GM18907 (cell line): ENCODE measurements around the gene ATIC.
A peak's percentile ranks its signal among the peaks of the same experiment; 100 is the strongest.
"Not testable (repeated sequence)": the region's sequence is repeated elsewhere in the genome, so short reads cannot be mapped to it uniquely, and the experiment has no call there.

Source experiments
- ATAC-seq: cut with Tn5 transposase; IDR thresholded peaks from one replicate; pipeline ENCODE4 v1.9.1; 2021; ENCODE audit warnings: mild to moderate bottlenecking, moderate library complexity; ENCODE audit not compliant: unreplicated experiment

ATIC gene

GRCh38 chr2:215360059-215360458 is 48.2 kb downstream of the ATIC start:
- not testable (repeated sequence) for ATAC-seq

DNA sequence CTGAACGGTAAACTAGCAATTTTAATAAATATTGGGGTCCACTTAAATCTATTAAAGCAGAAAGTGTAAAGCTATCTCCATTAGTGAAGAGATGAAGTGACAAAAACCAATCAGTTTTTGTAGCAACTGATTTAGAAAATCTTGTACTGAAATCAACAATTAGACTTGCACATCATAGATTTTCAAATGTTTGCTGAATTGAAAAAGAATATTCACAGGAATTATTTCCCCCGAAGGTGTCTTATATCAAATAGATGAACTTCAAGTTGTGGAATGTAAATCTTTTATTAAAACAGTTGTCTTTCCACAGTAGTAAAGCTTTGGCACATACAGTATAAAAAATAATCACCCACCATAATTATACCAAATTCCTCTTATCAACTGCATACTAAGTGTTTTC is 48.7 kb downstream of the ATIC start:
- no peak for ATAC-seq

DNA sequence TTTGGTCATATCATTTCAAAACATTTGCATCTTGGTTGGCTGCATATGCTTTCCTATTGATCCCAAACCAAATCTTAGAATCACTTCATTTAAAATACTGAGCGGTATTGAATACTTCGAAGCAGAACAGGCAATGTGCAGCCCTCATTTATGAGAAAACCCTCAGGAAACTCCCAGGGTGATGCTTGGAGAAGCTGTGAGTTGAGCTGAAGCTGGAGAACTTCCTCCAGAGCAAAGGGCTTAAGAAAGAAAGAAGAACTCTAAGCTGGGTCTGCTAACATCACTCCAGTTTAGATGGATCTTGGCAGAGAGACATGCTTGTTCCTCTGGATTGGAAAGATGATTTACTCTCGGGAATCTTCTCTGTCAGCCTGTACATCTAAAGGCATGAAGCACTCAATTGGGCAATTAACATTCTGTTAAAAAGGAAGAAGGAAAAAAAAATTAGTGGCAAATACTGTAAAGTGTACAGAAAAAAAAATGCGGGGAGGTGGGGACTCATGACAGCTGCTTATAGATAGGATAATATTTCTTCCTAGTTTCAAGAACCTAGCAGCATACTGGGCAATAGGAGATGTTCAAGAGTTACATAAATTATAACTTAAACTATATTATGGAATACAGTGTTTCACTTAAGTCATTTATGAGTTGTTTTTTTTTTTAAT is 49.5 kb downstream of the ATIC start:
- ATAC-seq, result no peak

DNA sequence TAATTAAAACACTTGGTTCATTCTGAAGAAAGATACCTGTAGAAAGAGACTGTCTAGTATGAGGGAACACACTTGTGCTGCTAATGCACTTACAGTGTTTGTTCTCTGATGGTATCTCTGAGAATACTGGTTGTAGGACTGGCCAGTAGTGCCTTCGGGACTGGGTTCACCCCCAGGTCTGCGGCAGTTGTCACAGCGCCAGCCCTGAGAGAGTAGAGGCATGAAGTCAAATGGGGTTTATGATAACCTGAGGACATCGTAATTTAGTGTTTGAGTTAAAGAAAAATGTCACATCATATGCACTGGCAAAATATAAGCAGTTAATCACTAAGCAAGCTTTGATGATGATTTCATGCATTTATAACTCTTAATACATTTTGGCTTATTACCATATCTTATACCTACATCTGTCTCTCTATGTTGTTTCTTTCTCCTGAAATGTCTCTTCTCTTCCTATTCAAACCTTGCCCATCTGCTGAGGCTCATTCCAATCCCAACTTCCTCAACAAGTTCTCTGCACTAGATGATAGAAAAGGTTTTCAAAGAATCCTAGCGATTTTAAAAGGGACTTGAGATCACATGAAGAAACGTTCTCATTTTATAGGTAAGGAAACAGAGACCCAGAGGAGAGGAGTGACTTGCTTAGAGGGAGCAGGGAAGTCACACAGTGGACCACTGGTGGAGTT is 50.2 kb downstream of the ATIC start:
- no peak for ATAC-seq

DNA sequence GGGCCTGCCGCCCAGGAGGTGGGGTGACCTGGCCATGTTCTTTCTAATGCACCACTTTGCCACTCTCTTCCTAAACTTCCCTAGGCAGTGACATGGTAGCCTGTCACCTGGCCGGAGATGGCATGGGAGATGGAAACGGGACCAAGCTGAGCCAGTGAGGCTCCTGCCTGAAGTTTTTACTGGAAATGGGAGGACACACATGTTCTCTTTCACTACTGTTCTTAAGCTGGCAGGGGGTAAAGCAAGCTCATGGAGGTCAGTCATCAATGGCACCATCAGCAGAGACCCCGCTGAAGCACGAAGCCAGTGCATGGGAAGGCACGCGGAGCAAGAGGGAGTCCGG is 50.7 kb downstream of the ATIC start:
- no peak for ATAC-seq

- no peak for ATAC-seq
Observed at GRCh38 chr2:215363039-215363438, 51.2 kb downstream of the ATIC start.

DNA sequence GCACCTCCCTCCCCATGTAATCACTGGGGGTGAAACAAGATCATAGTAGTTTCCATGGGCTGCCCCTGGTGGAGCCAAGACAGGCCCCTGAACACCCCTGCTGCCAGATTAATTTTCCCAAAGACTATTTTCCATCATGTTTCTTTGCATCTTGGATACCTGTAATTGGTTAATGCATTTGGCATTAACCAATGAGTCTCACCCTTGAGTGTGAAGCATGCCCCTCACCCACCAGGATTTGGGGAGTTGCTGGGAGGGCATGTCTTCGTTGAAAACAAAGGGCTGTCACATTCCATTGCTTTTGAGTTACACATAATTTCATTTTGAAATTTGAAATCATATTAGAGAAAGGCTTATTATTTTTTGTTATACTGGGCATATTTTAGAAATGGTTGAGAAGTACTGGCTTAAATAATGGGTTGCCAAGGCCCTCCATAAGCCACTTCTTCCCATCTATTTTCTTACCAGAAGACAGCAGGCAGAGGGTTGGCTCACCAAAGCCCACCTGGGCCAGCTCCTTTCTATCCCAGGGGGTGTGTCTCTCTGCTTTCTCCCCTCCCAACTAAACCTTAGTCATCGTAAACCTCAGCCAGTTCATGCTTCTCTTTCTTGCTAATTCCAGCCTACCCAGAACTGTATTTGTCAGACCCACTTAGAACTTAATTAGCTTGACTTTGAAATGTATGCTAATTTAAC is 51.8 kb downstream of the ATIC start:
- ATAC-seq, result no peak

GRCh38 chr2:215364157-215365155 is 52.6 kb downstream of the ATIC start:
- ATAC-seq, result no peak

DNA sequence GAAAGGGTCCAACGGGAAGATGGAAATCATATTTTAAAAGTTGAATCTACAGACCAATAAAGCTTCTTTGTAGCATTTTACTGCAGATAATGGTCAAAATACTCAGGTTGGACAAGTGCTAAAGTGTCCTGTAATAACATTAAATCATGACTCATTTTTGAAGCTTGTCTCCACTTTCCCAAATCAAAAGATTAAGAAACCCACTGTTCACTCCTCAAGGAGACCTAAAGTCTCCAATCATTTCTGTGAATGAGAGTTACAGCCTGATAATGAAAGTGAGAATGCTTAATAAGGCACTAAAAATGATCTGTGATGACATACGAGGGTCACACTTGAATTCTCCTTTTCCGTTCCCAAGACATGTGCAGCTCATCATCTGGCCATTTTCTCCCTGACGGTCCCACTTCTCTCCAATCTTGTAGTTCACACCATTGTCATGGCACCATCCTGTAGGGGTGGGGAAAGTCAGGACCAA is 53.4 kb downstream of the ATIC start:
- ATAC-seq, result peak; percentile 52

DNA sequence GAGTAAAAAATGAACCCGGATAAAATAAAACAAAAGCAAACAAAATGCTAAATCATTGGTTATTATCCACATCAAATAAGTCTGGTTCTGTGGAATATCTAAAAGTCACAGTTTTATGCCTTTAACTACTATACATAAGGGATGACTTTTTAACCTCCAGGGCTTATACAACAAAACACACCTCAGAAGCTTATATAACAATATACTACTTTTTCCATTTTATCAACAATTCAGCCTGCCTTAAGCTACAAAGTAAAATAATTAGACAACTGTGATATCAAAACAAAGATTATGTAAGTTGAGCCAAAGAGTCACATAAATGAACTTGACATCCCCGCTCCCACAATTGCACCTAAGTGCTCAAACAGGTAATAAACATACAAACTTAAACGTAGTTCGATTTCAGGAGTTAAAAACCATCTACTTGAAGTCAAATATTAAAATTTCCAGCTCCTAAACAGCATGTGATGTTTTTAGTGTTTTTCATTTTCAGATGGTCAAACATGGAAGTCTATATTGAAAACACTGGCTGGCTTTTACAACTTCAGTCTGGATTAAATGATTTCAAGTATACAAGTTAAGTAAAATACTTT is 54.7 kb downstream of the ATIC start:
- no peak for ATAC-seq

DNA sequence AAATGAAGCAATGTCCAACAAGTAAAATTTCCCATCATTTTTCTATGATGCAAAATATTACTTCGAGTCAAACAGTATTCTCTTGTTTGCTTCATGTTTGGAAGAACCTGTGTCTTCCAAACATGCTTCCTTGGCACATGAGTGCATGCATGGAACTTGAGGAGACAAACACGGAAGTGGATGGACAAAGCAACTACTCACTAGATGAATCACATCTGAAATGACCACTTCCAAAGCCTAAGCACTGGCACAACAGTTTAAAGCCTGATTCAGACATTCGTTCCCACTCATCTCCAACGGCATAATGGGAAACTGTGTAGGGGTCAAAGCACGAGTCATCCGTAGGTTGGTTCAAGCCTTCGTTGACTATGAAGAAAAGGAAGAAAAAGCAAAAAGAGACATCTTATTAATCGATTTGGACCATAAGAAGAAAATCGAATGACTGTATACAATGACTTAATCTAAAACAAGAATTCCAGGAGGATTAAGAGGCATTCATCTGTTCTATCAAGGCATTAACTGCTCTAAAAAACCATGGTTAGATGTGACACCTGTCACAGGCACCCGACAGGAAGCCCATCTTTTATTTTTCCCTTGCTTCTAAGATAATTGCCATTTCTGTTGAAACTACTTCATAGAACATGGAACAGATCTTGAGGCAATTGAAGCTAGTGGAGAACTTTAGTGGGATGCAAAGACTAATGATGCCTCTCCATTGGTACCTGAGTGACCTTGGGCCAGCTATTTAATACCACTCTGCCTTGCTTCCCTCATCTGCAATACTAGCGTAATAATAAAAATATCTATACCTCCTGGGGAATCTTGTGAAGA is 56.0 kb downstream of the ATIC start:
- ATAC-seq, result no peak

GRCh38 chr2:215368493-215368809 is 56.6 kb downstream of the ATIC start:
- no peak for ATAC-seq

DNA sequence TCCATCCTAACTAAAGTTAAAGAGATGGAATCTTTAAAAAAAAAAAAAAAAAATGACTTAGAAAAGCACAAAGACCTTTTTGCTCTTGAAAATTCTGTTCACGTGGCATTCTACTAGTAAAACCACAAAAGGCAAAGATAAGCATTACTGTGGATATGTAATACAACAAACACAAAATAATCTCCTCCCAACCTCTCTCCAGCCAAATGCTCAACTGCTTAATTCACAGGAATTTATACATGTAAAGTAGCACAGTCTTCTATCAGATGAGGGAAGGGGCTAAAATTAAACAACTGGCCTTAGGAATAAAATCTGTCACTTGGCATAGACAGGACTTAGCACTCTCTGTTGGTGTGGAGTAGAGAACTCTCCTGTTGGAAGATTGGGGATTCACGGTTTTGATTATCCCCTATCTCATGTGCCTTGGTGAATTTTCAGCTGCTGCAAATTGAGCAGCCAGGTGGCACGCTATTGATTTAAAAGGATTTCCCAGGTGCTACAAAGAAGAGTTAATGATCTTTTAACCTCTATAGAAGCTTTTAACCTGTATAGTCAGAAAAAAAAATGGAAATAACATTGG is 57.4 kb downstream of the ATIC start:
- ATAC-seq, result no peak

DNA sequence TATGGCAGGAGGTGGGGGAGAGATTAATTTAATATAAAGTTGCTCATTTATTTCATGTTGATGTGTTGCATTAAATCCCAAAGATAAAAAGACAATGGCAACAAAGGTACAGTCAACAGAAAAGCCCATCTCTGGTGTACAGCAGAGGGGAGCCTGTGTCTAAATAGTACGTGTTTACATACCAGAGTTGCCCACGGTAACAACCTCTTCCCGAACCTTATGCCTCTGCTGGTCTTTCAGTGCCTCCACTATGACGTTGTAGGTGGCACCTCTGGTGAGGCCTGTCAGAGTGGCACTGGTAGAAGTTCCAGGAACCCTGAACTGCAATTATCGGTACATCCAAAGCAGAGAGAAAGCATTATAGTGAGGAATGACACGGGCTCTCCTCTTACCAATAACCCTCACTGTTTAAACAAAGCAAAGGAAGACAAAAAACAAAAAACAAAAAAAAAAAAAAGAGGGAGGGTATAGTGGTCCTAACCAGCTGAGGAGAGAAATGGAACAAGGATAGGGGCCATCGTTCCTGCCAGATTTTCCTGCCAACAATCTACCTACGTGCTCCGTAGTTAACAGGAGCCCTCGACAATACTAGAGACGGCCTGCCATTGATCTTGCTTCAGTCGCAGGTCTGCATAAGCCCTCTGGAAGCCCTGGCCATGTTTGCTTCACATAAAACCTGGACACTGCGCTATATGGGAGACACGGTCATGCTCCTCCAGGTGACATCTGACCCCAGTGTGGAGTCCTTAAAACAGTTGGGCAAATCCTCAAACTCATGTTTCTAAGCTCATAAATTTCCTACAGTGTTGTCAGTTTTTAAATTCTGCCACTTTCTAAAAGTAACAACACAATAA is 58.5 kb downstream of the ATIC start:
- no peak for ATAC-seq

DNA sequence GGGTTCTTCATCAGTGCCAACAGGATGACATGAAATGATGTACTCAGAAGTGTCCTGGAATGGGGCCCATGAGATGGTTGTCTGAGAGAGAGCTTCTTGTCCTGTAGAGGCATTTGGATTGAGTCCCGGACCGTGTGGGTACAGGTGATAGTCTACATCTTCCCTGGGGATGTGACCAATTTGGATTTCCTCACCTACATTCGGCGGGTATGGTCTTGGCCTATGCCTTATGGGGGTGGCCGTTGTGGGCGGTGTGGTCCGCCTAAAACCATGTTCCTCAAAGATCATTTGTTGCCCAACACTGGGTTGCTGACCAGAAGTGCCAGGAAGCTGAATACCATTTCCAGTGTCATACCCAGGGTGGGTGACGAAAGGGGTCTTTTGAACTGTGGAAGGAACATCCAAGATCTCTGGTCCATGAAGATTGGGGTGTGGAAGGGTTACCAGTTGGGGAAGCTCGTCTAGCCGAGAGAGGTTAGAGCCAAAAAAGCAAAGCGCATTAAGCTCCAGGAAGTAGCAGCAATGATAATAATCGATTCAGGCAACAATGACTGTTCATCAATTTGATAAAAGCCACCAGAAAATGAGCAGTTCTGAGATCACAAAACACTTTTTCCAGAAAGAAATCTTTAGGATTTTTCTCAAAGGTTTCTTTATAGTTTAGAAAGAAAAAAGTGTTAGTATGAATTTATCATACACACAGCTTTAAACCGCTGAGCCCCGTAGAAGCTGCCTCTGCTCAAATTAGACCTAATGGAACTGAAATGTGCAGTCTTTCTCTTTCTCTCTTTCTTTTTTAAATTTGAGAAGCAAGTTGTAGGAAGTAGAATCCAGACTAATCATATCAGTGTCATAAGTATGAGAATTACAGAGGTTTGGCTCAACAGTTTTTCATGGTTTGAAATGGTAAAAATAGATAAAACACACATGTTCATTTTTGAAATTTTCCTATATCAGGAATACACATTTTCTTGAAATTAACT is 60.3 kb downstream of the ATIC start:
- ATAC-seq, result no peak

DNA sequence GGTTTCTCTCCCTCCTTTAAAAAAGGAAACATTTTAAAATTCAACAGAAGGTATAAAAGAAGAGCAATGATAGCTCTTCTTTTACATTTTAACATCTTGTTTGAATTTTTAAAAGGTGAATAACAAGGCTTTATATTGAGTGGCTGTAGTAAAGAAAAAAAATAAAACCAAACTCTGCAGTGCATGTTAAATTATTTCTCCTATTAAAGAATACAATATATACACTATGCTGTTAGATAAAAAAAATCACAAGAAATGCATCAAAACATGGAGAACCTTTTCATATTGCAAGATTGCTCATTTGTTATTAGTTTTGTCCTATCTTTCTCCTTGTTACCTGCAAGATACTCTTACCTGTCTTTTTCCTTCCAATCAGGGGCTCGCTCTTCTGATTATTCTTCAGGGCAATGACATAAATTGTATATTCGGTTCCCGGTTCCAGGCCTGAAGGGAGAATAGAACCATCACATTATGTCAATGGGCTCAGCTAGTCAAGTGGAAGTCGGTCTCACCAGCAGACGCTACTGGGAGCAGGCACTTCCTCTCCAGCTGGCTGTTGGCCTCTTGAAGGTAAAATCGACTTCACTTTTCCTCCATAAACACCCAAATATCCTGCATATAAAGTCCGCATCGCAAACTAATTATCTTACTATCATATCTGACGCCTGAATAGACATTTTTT is 61.2 kb downstream of the ATIC start:
- no peak for ATAC-seq

- ATAC-seq, result no peak
Observed at GRCh38 chr2:215374002-215374401, 62.1 kb downstream of the ATIC start.
